ENCODE data around the gene ZNRF2. TPM values are rescaled to one million over a fixed set of nuclear protein-coding genes. Genes with fewer than 3 reads are reported as not detected.
"Not testable (repeated sequence)": the region's sequence is repeated elsewhere in the genome, so short reads cannot be mapped to it uniquely, and the experiment has no call there.

Gene ZNRF2
- total and polyA plus RNA-seq, 2 donors (not counting 1 experiment from before 2014, with no cell fraction given) = 2.6 to 7.9 TPM

GRCh38 chr7:30379131-30379530 lies 94.7 kb downstream of the ZNRF2 start:
- Histone ChIP-seq H3K9ac (ENCODE audit: insufficient read depth, low read length) (no peak overlapping the region), H3K4me2 (ENCODE audit: extremely low read depth, insufficient read depth, low read length) (no peak overlapping the region), H4K20me1 (ENCODE audit: control insufficient read depth, extremely low read depth, insufficient read depth, low read length) (no peaks in the 10 kb centered on the region), H3K4me3 (replicated peaks in 1 of 4; ENCODE audit: control extremely low read depth in 1 of 4, insufficient read depth in 1 of 4, low read depth in 3 of 4, low read length in 4 of 4) (no peak overlapping the region), H3K27ac (ENCODE audit: insufficient read depth, low read length) (no peak overlapping the region), H3K79me2 (ENCODE audit: control insufficient read depth, insufficient read depth, low read length) (no peaks in the 10 kb centered on the region), H3K36me3 (ENCODE audit: control insufficient read depth, insufficient read depth, low read length) (no peaks in the 10 kb centered on the region), H2AFZ (ENCODE audit: low read length) (no peak overlapping the region), H3K4me1 (ENCODE audit: control insufficient read depth, extremely low read depth, insufficient read depth, low read length) (no peaks in the 10 kb centered on the region), H3K27me3 (ENCODE audit: control insufficient read depth, insufficient read depth, low read length) (no peaks in the 10 kb centered on the region), H3K9me3 (ENCODE audit: control insufficient read depth, insufficient read depth, low read depth, low read length) (no peaks in the 10 kb centered on the region)
- TF ChIP-seq EZH2 (IDR thresholded peaks at IDR 0.05; ENCODE audit: low read length, missing control alignments) = no peak
- TF ChIP-seq, protein P1, sequence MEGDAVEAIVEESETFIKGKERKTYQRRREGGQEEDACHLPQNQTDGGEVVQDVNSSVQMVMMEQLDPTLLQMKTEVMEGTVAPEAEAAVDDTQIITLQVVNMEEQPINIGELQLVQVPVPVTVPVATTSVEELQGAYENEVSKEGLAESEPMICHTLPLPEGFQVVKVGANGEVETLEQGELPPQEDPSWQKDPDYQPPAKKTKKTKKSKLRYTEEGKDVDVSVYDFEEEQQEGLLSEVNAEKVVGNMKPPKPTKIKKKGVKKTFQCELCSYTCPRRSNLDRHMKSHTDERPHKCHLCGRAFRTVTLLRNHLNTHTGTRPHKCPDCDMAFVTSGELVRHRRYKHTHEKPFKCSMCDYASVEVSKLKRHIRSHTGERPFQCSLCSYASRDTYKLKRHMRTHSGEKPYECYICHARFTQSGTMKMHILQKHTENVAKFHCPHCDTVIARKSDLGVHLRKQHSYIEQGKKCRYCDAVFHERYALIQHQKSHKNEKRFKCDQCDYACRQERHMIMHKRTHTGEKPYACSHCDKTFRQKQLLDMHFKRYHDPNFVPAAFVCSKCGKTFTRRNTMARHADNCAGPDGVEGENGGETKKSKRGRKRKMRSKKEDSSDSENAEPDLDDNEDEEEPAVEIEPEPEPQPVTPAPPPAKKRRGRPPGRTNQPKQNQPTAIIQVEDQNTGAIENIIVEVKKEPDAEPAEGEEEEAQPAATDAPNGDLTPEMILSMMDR (conservative IDR thresholded peaks at IDR 0.05 in 1 of 2, IDR thresholded peaks at IDR 0.05 in 1 of 2; ENCODE audit: low read depth in 1 of 2, low read length in 2 of 2) = no peak
- peak; percentile 21 to 42 for DNase-seq (ENCODE audit: low read depth in 2 of 2)

DNA sequence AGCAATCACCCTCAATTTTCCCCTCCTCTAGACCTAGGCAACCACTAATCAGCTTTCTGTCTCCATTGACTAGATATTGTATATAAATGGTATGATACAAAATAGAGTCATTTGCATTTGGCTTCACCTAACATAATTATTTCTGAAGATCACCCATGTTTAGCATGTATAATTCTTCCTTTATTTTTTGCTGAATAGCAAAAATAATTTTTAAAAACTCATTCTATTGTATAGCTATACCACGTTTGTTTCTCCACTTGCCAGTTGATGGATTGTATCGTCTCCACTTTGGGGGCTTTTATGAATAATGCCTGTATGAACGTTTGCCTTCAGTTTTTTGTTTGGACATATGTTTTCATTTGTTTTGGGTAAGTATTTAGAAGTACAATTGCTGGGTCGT lies 95.3 kb downstream of the ZNRF2 start:
- Histone ChIP-seq H3K79me2 (ENCODE audit: control insufficient read depth, insufficient read depth, low read length) (no peaks in the 10 kb centered on the region), H3K4me1 (ENCODE audit: control insufficient read depth, extremely low read depth, insufficient read depth, low read length) (no peaks in the 10 kb centered on the region), H2AFZ (ENCODE audit: low read length) (no peak overlapping the region), H3K36me3 (ENCODE audit: control insufficient read depth, insufficient read depth, low read length) (no peaks in the 10 kb centered on the region), H3K9ac (ENCODE audit: insufficient read depth, low read length) (no peak overlapping the region), H3K9me3 (ENCODE audit: control insufficient read depth, insufficient read depth, low read depth, low read length) (no peaks in the 10 kb centered on the region), H4K20me1 (ENCODE audit: control insufficient read depth, extremely low read depth, insufficient read depth, low read length) (no peaks in the 10 kb centered on the region), H3K4me3 (replicated peaks in 1 of 4; ENCODE audit: control extremely low read depth in 1 of 4, insufficient read depth in 1 of 4, low read depth in 3 of 4, low read length in 4 of 4) (no peak overlapping the region), H3K4me2 (ENCODE audit: extremely low read depth, insufficient read depth, low read length) (no peak overlapping the region), H3K27ac (ENCODE audit: insufficient read depth, low read length) (no peak overlapping the region), H3K27me3 (ENCODE audit: control insufficient read depth, insufficient read depth, low read length) (no peaks in the 10 kb centered on the region)
- no peak for DNase-seq (ENCODE audit: low read depth in 2 of 2)
- no peak for TF ChIP-seq EZH2 (IDR thresholded peaks at IDR 0.05; ENCODE audit: low read length, missing control alignments)
- TF ChIP-seq, protein P1 (conservative IDR thresholded peaks at IDR 0.05 in 1 of 2, IDR thresholded peaks at IDR 0.05 in 1 of 2; ENCODE audit: low read depth in 1 of 2, low read length in 2 of 2) = no peak

DNA sequence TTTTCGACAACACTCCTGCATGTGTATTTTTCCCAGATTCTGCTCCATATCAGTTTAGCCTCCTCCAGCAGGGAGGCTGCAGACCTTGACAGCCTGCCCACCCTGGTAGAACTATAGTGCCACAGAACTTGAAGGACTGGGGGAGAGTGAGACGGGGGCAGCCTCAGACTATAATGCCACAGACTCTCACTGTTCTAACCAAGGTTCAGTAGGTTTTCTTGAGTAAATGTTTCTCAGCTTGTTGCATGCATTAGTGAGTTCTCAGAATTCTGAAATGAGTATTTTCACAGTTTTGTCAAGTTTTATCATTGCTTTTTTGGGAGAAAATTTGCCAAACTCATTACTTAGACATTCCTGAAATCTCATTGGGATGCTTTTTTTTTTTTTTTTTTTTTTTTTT lies 95.9 kb downstream of the ZNRF2 start:
- Histone ChIP-seq H4K20me1 (ENCODE audit: control insufficient read depth, extremely low read depth, insufficient read depth, low read length) (no peaks in the 10 kb centered on the region), H3K36me3 (ENCODE audit: control insufficient read depth, insufficient read depth, low read length) (no peaks in the 10 kb centered on the region), H3K27me3 (ENCODE audit: control insufficient read depth, insufficient read depth, low read length) (no peaks in the 10 kb centered on the region), H3K27ac (ENCODE audit: insufficient read depth, low read length) (no peak overlapping the region), H3K9me3 (ENCODE audit: control insufficient read depth, insufficient read depth, low read depth, low read length) (no peaks in the 10 kb centered on the region), H3K4me3 (replicated peaks in 1 of 4; ENCODE audit: control extremely low read depth in 1 of 4, insufficient read depth in 1 of 4, low read depth in 3 of 4, low read length in 4 of 4) (no peak overlapping the region), H3K4me1 (ENCODE audit: control insufficient read depth, extremely low read depth, insufficient read depth, low read length) (no peaks in the 10 kb centered on the region), H2AFZ (ENCODE audit: low read length) (no peak overlapping the region), H3K79me2 (ENCODE audit: control insufficient read depth, insufficient read depth, low read length) (no peaks in the 10 kb centered on the region), H3K9ac (ENCODE audit: insufficient read depth, low read length) (no peak overlapping the region), H3K4me2 (ENCODE audit: extremely low read depth, insufficient read depth, low read length) (no peak overlapping the region)
- no peak for DNase-seq (ENCODE audit: low read depth in 2 of 2)
- TF ChIP-seq EZH2 (IDR thresholded peaks at IDR 0.05; ENCODE audit: low read length, missing control alignments) = no peak
- TF ChIP-seq, protein P1 (conservative IDR thresholded peaks at IDR 0.05 in 1 of 2, IDR thresholded peaks at IDR 0.05 in 1 of 2; ENCODE audit: low read depth in 1 of 2, low read length in 2 of 2) = no peak

GRCh38 chr7:30380824-30381223 lies 96.4 kb downstream of the ZNRF2 start:
- not testable (repeated sequence) for H3K4me2 ChIP-seq (ENCODE audit: extremely low read depth, insufficient read depth, low read length); H3K4me3 ChIP-seq (replicated peaks in 1 of 4; ENCODE audit: control extremely low read depth in 1 of 4, insufficient read depth in 1 of 4, low read depth in 3 of 4, low read length in 4 of 4); H3K36me3 ChIP-seq (ENCODE audit: control insufficient read depth, insufficient read depth, low read length); H3K9me3 ChIP-seq (ENCODE audit: control insufficient read depth, insufficient read depth, low read depth, low read length); DNase-seq (ENCODE audit: low read depth in 2 of 2); H3K27me3 ChIP-seq (ENCODE audit: control insufficient read depth, insufficient read depth, low read length); H3K4me1 ChIP-seq (ENCODE audit: control insufficient read depth, extremely low read depth, insufficient read depth, low read length); H4K20me1 ChIP-seq (ENCODE audit: control insufficient read depth, extremely low read depth, insufficient read depth, low read length); H3K27ac ChIP-seq (ENCODE audit: insufficient read depth, low read length); H3K9ac ChIP-seq (ENCODE audit: insufficient read depth, low read length); H2AFZ ChIP-seq (ENCODE audit: low read length); H3K79me2 ChIP-seq (ENCODE audit: control insufficient read depth, insufficient read depth, low read length)

All from fibroblast of lung (primary cell).